GM21526 (cell line): ENCODE measurements around the gene KATNB1.
"Not testable (repeated sequence)": the region's sequence is repeated elsewhere in the genome, so short reads cannot be mapped to it uniquely, and the experiment has no call there.

Experiments used
- ATAC-seq: cut with Tn5 transposase; IDR thresholded peaks from one replicate; pipeline ENCODE4 v1.9.1; 2021; ENCODE audit warnings: moderate library complexity; ENCODE audit not compliant: unreplicated experiment, low FRiP score

The KATNB1 gene

DNA sequence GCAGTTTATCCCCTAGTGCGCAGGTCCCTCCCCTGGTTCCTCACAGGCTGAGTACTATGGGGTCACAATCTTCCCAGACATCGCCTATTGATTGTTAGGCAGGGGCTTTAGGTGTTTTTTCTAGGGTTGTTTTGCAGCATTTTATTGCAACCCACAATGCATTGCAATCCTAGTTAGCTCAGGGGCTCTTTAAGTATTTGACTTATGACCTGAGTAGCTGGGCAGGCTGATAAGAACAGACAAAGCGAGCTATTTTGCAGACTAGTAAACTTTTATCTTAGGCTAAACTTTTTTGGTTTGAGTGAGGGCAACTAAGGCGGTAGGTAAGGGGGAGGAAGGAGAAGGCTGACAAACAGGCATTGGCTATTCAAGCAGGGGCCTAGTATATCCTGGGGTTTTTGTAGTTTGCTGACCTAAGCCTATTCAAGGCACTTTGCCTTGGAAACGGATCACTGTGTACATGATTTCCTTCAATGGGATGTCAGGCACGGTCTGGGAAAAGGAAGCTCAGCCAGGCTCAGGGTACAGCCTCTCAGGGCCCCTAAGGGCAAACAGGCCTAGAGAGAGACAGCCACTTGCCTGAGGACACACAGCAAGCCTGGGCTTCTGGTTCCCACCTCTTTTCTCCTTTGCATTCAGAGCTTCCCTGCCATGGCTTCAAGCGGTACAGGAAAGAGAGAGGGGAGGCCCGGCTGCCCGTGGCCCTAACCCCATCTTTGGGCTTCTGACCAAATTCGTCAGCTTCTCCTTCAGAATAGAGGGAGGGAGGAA is 34.6 kb upstream of the KATNB1 start:
- no peak for ATAC-seq

DNA sequence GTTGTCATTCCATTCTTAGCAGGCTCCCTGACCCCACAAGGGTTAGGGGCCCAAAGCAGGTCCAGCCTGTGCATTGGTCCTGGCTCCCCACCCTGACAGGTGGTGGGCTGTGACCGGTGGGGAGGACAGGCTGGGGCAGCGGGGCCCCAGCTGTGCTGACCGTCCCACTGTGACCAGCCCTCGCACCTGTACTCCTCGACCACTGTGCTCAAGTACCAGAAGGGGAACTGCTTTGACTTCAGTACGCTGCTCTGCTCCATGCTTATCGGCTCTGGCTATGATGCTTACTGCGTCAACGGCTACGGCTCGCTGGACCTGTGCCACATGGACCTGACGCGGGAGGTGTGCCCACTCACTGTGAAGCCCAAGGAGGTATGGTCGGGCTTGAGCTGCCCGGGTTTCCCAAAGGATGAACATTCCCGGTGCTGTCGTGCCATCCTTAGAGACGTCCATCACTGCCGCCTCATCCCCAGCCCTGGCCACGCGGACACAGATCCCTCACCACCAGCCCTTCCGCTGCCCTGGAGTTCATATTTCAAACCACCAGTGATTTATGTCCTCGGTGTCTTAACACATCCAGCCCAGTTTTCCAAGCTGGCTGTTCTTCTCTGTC is 33.7 kb upstream of the KATNB1 start:
- no peak for ATAC-seq

DNA sequence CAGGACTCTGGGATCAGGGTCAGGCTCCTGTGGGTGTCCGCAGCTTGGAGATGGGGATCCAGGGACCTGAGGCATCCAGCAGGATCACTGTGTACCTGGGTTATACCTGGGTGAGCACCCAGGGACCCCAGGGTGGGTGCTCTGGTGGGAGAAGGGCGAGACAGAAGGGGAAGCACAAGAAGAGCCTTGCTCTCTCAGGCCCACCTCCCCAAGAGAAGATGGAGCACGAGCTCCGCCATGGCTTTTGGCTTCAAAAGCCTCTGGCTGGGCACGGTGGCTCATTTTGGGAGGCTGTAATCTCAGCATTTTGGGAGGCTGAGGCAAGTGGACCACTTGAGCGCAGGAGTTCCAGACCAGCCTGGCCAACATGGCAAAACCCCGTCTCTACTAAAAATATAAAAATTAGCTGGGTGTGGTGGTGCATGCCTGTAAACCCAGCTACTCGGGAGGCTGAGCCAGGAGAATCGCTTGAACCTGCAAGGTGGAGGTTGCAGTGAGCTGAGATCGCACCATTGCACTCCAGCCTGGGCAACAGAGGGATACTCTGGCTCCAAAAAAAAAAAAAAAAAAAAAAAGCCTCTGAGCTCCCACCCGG is 32.1 kb upstream of the KATNB1 start:
- ATAC-seq: no peak

- no peak for ATAC-seq
These were observed 31.3 kb upstream of the KATNB1 start for GRCh38 chr16:57704011-57704904.

DNA sequence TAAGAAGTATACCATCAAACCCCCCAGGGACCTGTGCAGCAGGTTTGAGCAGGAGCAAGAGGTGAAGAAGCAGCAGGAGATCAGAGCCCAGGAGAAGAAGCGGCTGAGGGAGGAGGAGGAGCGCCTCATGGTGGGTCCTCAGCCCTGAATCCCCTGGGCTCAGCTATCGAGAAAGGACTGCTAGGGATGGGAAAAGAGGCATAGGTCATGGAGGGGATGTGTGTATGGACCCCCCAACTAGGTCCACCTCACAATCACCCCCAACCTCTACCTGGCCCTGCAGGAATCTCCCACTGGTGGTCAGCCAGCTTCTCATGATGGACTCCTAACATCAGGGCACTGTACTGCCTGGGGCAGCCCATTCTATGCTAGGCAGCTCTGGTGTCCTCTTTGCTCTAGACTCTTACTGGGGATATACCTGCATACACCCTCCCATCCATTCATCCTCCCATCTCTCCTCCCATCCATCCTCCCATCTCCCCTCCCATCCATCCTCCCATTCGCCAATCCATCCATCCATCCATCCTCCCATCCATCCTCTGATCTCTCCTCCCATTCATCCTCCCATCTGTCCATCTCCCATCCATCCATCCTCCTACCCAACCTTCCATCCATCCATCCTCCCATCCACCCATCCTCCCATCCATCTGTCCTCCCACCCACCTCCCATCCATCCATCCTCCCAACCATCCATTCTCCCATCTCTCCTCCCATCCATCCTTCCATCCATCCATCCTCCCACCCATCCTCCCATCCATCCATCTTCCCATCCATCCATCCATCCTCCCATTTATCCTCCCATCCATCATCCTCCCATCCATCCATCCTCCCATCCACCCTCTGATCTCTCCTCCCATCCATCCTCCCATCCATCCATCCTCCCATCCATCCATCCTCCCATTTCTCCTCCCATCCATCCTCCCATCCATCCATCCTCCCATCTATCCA is 30.4 kb upstream of the KATNB1 start:
- no peak for ATAC-seq

DNA sequence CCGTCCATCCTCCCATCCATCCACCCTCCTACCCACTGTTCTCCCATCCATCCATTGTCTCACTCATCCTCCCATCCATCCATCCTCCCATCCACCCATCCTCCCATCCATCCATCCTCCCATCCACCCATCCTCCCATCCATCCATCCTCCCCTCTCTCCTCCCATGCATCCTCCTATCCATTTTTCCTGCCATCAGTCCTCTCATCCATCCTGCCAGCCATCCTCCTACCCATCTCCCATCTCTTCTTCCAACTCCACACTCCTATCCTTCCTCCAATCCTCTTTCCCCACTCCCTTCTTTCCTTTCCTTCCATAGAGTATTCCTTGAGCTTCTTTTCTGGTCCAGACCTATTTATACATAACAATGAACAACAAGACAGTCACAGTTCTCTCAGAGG is 28.9 kb upstream of the KATNB1 start:
- ATAC-seq: no peak

DNA sequence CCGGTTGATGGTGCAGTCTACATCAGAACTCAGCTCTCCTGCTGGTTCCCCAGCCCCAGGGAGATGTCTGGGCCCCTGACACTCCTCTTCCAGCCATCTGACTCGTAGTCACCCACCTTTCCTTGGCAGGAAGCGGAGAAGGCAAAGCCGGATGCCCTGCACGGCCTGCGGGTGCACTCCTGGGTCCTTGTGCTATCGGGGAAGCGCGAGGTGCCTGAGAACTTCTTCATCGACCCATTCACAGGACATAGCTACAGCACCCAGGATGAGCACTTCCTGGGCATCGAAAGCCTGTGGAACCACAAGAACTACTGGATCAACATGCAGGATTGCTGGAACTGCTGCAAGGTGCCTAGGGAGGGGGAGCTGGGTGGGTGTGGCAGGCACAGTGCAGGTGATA is 28.2 kb upstream of the KATNB1 start:
- ATAC-seq: no peak

DNA sequence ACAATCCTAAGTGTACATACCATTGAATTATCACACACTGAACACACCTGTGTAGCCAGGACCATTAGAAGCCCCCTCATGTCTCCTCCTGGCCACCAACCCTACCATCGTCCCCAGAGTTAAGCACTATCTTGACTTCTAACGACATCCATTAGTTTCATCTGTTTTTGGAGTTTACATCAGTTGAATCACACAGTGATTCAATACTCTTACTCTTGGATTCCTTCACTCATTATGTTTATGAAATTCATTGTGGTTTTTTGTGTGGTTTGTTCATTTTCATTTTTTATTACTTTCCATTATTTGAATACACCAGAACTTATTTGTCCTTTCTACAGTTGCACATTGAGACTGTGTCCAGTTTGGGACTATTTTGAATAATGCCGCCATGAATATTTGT is 27.4 kb upstream of the KATNB1 start:
- ATAC-seq: no peak

- ATAC-seq: no peak
These were observed 25.9 kb upstream of the KATNB1 start for GRCh38 chr16:57709663-57710062.

GRCh38 chr16:57711346-57711745 is 24.2 kb upstream of the KATNB1 start:
- no peak for ATAC-seq

DNA sequence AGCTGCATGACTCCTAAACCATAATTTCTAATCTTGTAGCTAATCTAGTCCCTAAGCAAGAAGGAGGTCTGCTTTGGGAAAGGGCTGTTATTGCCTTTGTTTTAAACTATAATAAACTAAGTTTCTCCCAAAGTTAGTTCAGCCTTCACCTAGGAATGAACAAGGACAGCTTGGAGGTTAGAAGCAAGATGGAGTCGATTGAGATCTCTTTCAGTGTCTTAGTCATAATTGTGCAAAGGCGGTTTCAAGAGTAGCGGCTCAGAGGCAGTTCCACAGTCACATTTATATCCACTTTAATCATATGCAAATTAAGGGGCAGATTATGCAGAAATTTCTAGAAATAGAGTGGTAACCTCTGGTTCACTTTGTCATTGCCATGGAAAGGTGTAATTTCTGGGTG is 23.6 kb upstream of the KATNB1 start:
- no peak for ATAC-seq

GRCh38 chr16:57712569-57712968 is 23.0 kb upstream of the KATNB1 start:
- ATAC-seq: not testable (repeated sequence)

GRCh38 chr16:57713596-57713995 is 22.0 kb upstream of the KATNB1 start:
- ATAC-seq: no peak

- no peak for ATAC-seq
These were observed 21.5 kb upstream of the KATNB1 start for GRCh38 chr16:57714047-57714446.

GRCh38 chr16:57720142-57720575 is 15.4 kb upstream of the KATNB1 start:
- ATAC-seq: no peak

GRCh38 chr16:57721356-57722209 is 14.0 kb upstream of the KATNB1 start:
- ATAC-seq: no peak

DNA sequence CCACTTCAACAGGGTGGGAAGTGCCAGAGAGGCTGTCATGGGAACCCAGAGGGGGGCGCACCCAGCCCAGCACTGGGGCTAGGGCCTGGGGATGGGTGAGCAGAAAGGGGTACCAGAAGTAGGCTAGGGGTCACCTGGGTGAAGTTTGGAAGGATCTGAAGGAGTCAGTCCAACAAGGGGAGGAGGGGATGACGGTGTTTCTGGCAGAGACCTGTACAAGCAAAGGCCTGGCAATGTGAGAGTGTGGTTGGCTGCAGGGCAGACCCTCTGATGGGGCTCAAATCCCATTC is 13.4 kb upstream of the KATNB1 start:
- ATAC-seq: no peak

DNA sequence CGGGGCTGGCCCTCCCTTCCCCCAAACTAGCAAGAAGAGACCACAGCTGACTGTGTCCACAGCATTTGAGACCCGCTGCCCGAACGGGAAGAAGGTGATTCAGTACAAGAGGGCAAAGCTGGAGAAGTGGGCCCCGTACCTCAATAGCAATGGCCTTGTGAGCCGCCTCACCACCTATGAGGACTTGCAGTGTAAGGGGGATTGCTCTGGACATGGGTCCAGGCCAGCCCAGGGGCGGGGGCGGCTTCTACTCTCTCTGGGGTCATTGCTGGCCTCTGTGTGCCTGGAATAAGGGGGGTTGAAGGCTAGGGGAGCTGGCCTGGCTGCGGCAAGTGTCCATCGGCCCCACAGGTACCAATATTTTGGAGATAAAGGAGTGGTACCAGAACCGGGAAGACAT is 12.9 kb upstream of the KATNB1 start:
- ATAC-seq: no peak

DNA sequence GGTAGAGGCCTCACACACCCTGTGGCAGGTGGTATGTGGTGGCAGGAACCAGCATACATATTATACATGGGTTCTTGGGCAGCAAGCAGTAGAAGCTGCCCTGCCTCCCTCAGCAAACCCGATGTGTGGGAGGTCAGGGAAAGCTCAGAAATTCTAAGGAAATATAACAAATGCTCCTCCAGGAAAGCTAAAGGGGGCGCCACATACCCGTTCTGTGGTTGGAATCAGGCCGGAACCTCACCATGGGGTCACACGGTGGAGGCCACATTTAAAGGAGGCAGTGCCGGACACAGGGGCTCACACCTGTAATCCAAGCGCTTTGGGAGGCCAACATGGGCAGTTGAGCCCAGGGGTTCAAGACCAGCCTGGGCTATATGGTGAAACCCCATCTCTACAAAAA is 12.4 kb upstream of the KATNB1 start:
- no peak for ATAC-seq
